IMR-90 (cell line): ENCODE results near the gene CMC1. TPM values are rescaled to one million over a fixed set of nuclear protein-coding genes. Genes with fewer than 3 reads are reported as not detected.

Experiments used
- ATAC-seq: fragments of 200-7000 bp; cut with Tn5 transposase; 2 replicates; pipeline ENCODE4 v1.9.1; 2020; ENCODE audit warnings: low read depth, mild to moderate bottlenecking, moderate library complexity
- BruUV-seq: library from RNA; stranded (reverse); fragments of 400-500 nt; replicated peaks from 2 replicates; lab custom pipeline; 2021; lab: Mats Ljungman, UMichigan
- CTCF ChIA-PET: fragments of 300-600 bp; formaldehyde crosslinking; extraction: SDS; loops from one replicate; lab custom pipeline; 2021; ENCODE audit warnings: antibody characterized with exemption; lab: Yijun Ruan, JAX
- POLR2A ChIA-PET: fragments of 300-600 bp; sonication (Branson Sonifier 250); formaldehyde crosslinking; loops from one replicate; lab custom pipeline; 2022; ENCODE audit warnings: antibody characterized with exemption; ENCODE audit not compliant: unreplicated experiment; lab: Charles Lee
- DNase-seq: peaks from one replicate; pipeline ENCODE4 v3.0.0; 2013
- H2AFZ ChIP-seq: replicated peaks from 2 replicates; pipeline ENCODE3; 2013; ENCODE audit warnings: low read length, mild to moderate bottlenecking; ENCODE audit not compliant: poor library complexity
- H2AK5ac ChIP-seq: 2 replicates; pipeline ENCODE4 v1.6.1; 2013; ENCODE audit warnings: low read depth, low read length, inconsistent platforms
- H2AK9ac ChIP-seq: replicated peaks from 2 replicates; pipeline ENCODE3; 2013; ENCODE audit warnings: mild to moderate bottlenecking, low read depth, low read length, moderate library complexity; ENCODE audit not compliant: poor library complexity
- H2BK120ac ChIP-seq: 2 replicates; pipeline ENCODE4 v1.6.1; 2013; ENCODE audit warnings: low read depth, low read length, inconsistent platforms
- H2BK15ac ChIP-seq: 3 replicates; pipeline ENCODE4 v1.6.1; 2013; ENCODE audit warnings: low read depth, low read length, inconsistent platforms
- H2BK20ac ChIP-seq: 2 replicates; pipeline ENCODE4 v1.6.1; 2013; ENCODE audit warnings: low read depth, mild to moderate bottlenecking, inconsistent platforms, low read length, moderate library complexity
- H2BK5ac ChIP-seq: 2 replicates; pipeline ENCODE4 v1.6.1; 2013; ENCODE audit warnings: mild to moderate bottlenecking, low read depth, low read length, inconsistent platforms; ENCODE audit not compliant: poor library complexity, severe bottlenecking
- H3K14ac ChIP-seq: replicated peaks from 2 replicates; pipeline ENCODE4 v1.6.1; 2013; ENCODE audit warnings: low read depth, low read length, inconsistent platforms
- H3K18ac ChIP-seq: 2 replicates; pipeline ENCODE4 v1.6.1; 2013; ENCODE audit warnings: low read depth, low read length, control low read depth
- H3K23ac ChIP-seq: 2 replicates; pipeline ENCODE4 v1.6.1; 2013; ENCODE audit warnings: low read depth, low read length, inconsistent platforms
- H3K27ac ChIP-seq: 2 replicates; pipeline ENCODE4 v1.5.1; 2013; ENCODE audit warnings: mild to moderate bottlenecking, control low read depth, low read length; ENCODE audit not compliant: insufficient read depth
- H3K27me3 ChIP-seq: 2 replicates; pipeline ENCODE4 v1.6.1; 2013; ENCODE audit warnings: low read length; ENCODE audit not compliant: control insufficient read depth, insufficient read depth
- H3K36me3 ChIP-seq: 2 replicates; pipeline ENCODE4 v1.6.1; 2013; ENCODE audit warnings: low read length, mixed read lengths; ENCODE audit not compliant: control insufficient read depth, insufficient read depth
- H3K4ac ChIP-seq: 2 replicates; pipeline ENCODE4 v1.6.1; 2013; ENCODE audit warnings: low read depth, low read length, inconsistent platforms
- H3K4me1 ChIP-seq: 2 replicates; pipeline ENCODE4 v1.6.1; 2013; ENCODE audit warnings: low read length, mixed read lengths; ENCODE audit not compliant: control insufficient read depth, insufficient read depth
- H3K4me2 ChIP-seq: 2 replicates; pipeline ENCODE4 v1.6.1; 2013; ENCODE audit warnings: low read depth, mild to moderate bottlenecking, control low read depth, low read length, moderate library complexity
- H3K4me3 ChIP-seq: 2 replicates; pipeline ENCODE4 v1.5.1; 2013; ENCODE audit warnings: low read depth, mild to moderate bottlenecking, control low read depth, low read length, moderate library complexity; ENCODE audit not compliant: insufficient read depth
- H3K56ac ChIP-seq: 2 replicates; pipeline ENCODE4 v1.6.1; 2013; ENCODE audit warnings: low read length, inconsistent platforms; ENCODE audit not compliant: insufficient read depth; ENCODE audit errors: extremely low read depth
- H3K79me1 ChIP-seq, 2 experiments: 2 replicates each; pipeline ENCODE4 v1.6.1; 2013; ENCODE audit warnings: low read length in 2 of 2, inconsistent platforms in 1 of 2, low read depth in 1 of 2
- H3K9ac ChIP-seq: 2 replicates; pipeline ENCODE4 v1.6.1; 2013; ENCODE audit warnings: low read depth, low read length, control low read depth
- H3K9me1 ChIP-seq: 2 replicates; pipeline ENCODE4 v1.6.1; 2013; ENCODE audit warnings: low read length, inconsistent platforms; ENCODE audit not compliant: insufficient read depth
- H3K9me3 ChIP-seq: 2 replicates; pipeline ENCODE4 v1.6.1; 2013; ENCODE audit warnings: low read length; ENCODE audit not compliant: control insufficient read depth, insufficient read depth
- H4K20me1 ChIP-seq: 2 replicates; pipeline ENCODE4 v1.6.1; 2013; ENCODE audit warnings: low read length, inconsistent platforms; ENCODE audit not compliant: insufficient read depth
- H4K5ac ChIP-seq: 2 replicates; pipeline ENCODE4 v1.6.1; 2013; ENCODE audit warnings: mild to moderate bottlenecking, low read depth, low read length, control low read depth
- H4K8ac ChIP-seq, 2 experiments: 2 replicates each; pipeline ENCODE4 v1.6.1; 2013; ENCODE audit warnings: low read depth in 2 of 2, low read length in 2 of 2, control low read depth in 1 of 2, inconsistent platforms in 1 of 2
- H4K91ac ChIP-seq: 2 replicates; pipeline ENCODE4 v1.6.1; 2013; ENCODE audit warnings: low read depth, low read length, inconsistent platforms; ENCODE audit not compliant: insufficient read depth
- CEBPB ChIP-seq: IDR thresholded peaks from 2 replicates; pipeline ENCODE4 v1.6.1; 2012; ENCODE audit warnings: low read depth, low read length, improper control_type of control experiment
- CHD1 ChIP-seq: IDR thresholded peaks from 2 replicates; pipeline ENCODE4 v1.6.1; 2012; ENCODE audit warnings: low read depth, low read length, improper control_type of control experiment
- CTCF ChIP-seq: conservative IDR thresholded peaks from 2 replicates; pipeline ENCODE4 v1.5.1; 2012; ENCODE audit warnings: mild to moderate bottlenecking, low read depth, low read length, improper control_type of control experiment
- MAFK ChIP-seq: IDR thresholded peaks from 2 replicates; pipeline ENCODE4 v1.6.1; 2012; ENCODE audit warnings: low read depth, low read length, improper control_type of control experiment
- MAZ ChIP-seq: IDR thresholded peaks from 2 replicates; pipeline ENCODE4 v1.6.1; 2012; ENCODE audit warnings: low read depth, mild to moderate bottlenecking, low read length, improper control_type of control experiment, moderate library complexity, borderline replicate concordance
- MXI1 ChIP-seq: IDR thresholded peaks from 2 replicates; pipeline ENCODE4 v1.6.1; 2012; ENCODE audit warnings: low read depth, mild to moderate bottlenecking, low read length, moderate library complexity, borderline replicate concordance
- NFE2L2 ChIP-seq: fragments of 150-350 bp; IDR thresholded peaks from 2 replicates; pipeline ENCODE4 v1.6.1; 2016; ENCODE audit warnings: low read depth, mild to moderate bottlenecking, low read length
- POLR2A ChIP-seq: IDR thresholded peaks from 2 replicates; pipeline ENCODE4 v1.6.1; 2012; ENCODE audit warnings: mild to moderate bottlenecking, low read depth, low read length
- SMC3 ChIP-seq: fragments of 150-350 bp; IDR thresholded peaks from 2 replicates; pipeline ENCODE4 v1.6.1; 2016; ENCODE audit warnings: low read depth, mild to moderate bottlenecking, antibody characterized with exemption, low read length, moderate library complexity
- WGBS, 2 experiments: methylation state at CpG; one replicate each; pipeline versions ENCODE4 v1.1.5 to v1.1.7; 2013; ENCODE audit warnings: missing lambda C conversion rate in 2 of 2; ENCODE audit not compliant: insufficient read length in 1 of 2; ENCODE audit errors: extremely low coverage in 2 of 2; 5-methylcytosine and 5-hydroxymethylcytosine counted together
- dilution Hi-C: fragments of 300-500 bp; cut with HindIII; formaldehyde crosslinking; loops from one replicate; pipeline ENCODE4 v1.14.3; 2018; ENCODE audit warnings: low sequenced_read_pairs; ENCODE audit not compliant: unreplicated experiment
- in situ Hi-C: fragments of 300-500 bp; cut with MboI; formaldehyde crosslinking; loops from 3 replicates; pipeline ENCODE4 v1.14.3; 2019; ENCODE audit warnings: low sequenced_read_pairs, inconsistent platforms, mixed read lengths
- intact Hi-C: fragments of 100-400 bp; cut with micrococcal nuclease; formaldehyde crosslinking; loops from 2 replicates; pipeline ENCODE4 v1.10.0; 2022
- polyA plus RNA-seq, 3 experiments: library from polyadenylated mRNA; depleted of rRNA; stranded (reverse); fragments of >200 nt; gene quantifications; 2 replicates each; pipeline ENCODE4 v1.2.3, GENCODE V29; 2012; ENCODE audit warnings: low replicate concordance in 1 of 3
- total RNA-seq: library from RNA; depleted of rRNA; stranded (reverse); fragments of >200 nt; gene quantifications from 2 replicates; pipeline ENCODE4 v1.2.3, GENCODE V29; 2012

Gene CMC1
- total and polyA plus RNA-seq, 2 of the 4 experiments (the other 2 are of a cell fraction) = 1.6 to 18.3 TPM

DNA sequence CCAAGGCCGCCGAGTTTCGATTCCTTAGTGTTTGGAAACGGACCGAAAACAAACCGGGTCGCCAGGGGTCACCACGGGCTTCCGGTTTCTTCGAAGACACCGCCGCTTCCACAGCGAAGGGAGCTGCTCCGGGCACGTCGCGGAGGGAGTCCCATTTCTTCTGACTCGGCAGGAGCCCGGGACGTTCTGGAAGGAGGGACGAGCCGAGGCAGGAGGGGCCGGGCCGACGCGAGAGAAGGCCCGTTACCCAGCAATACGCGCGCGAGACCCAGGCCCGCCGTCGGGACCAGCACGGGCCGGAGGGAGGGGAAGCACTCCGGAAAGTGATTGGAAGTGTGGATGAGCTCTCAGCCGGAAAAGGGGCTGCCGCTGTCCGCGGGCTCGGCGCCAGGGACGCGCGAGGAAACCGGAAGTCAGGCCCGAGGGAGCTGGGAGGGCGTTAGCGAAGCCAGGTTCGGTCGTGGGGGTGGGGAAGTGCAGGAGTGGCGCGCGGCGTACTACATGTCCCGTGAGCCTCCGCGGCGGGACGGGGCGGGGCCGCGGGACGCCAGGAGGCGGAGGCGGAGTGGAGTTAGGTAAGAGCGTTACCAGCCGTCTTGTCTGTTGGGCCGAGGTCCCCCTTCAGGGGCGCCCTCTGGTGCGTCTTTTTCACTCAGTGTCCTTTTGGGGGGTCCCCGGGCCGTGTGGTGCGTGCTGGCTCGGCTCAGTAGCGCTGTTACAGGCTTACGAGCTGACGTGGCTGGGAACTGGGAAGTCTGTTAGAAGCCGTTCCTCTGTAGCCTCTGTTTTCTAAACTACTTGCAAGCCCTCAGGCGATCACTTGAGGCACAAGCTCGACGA lies 107.4 kb downstream of the CMC1 start, which contains the start of the genes AZI2 and ZCWPW2:
Gene AZI2 (minus strand): TSS at position 196 of the 840 bp plus-strand sequence. CDS start 8,207 bp downstream, outside the sequence.
Gene ZCWPW2 (plus strand): TSS at position 93 of the 840 bp plus-strand sequence. CDS start 64,348 bp downstream, outside the sequence.
- BruUV-seq = no TSS peak
- CTCF ChIA-PET = interaction anchor here (0.6 to 0.9 kb wide), 2 partner anchors 13 to 112 kb away, joined by 3 read pairs; no protein-coding TSS in a partner anchor

More for the DNA sequence above, 107.4 kb downstream of the CMC1 start, which contains the start of the genes AZI2 and ZCWPW2:
- H4K20me1 ChIP-seq = no peaks in the 10 kb centered on the region; the same call in 1 of the 2 replicates
- peak within 1 kb of the TSS; percentile 71 for H2BK120ac ChIP-seq
- peaks cover 13 to 24% of the 10 kb centered on the region in 2 experiments for H3K79me1 ChIP-seq
- H4K91ac ChIP-seq = peak within 1 kb of the TSS; percentile 69
- peak within 1 kb of the TSS; percentile 88 for H3K56ac ChIP-seq
- peak within 1 kb of the TSS; percentile 96 for H2AFZ ChIP-seq
- H4K5ac ChIP-seq = peak within 1 kb of the TSS; percentile 21
- H3K18ac ChIP-seq = peak within 1 kb of the TSS; percentile 41
- peak within 1 kb of the TSS; percentile 95 for H3K9ac ChIP-seq
- H2BK5ac ChIP-seq = peak within 1 kb of the TSS; percentile 84
- ATAC-seq (peak; percentile 94), DNase-seq (peak; percentile 95)
- H3K23ac ChIP-seq = peak within 1 kb of the TSS; percentile 94
- WGBS, 2 experiments = 1% methylated on average over 40 of the region's 83 CpGs; no CpG with 5 or more reads in 1 of the 2 experiments
- peak within 1 kb of the TSS; percentile 92 for H3K27ac ChIP-seq
- H3K4me3 ChIP-seq = peak within 1 kb of the TSS; percentile 67
- intact Hi-C loops (loop anchor here (10.0 kb wide), 1 partner anchor 1184 kb away; no protein-coding TSS in a partner anchor), in situ Hi-C loops (no loop called here), dilution Hi-C loops (no loop called here)
- peak within 1 kb of the TSS; percentile 93 for H3K4me2 ChIP-seq
- TF ChIP-seq SMC3 = no peak
- TF ChIP-seq NFE2L2 = 0 out of 2 replicates have a peak, but pooled peaks have one; percentile 1
- peak; percentile 78 for TF ChIP-seq POLR2A
- no peak for TF ChIP-seq MAFK
- peak; percentile 68; the same call in 1 of the 2 replicates for TF ChIP-seq CEBPB
- TF ChIP-seq CTCF = peak; percentile 14; the same call in 1 of the 2 replicates
- TF ChIP-seq MXI1 = no peak; the same call in 1 of the 2 replicates
- peak; percentile 81; the same call in 1 of the 2 replicates for TF ChIP-seq MAZ
- TF ChIP-seq CHD1 = peak; percentile 36; the same call in 1 of the 2 replicates
- no peaks in the 10 kb centered on the region for H3K27me3 ChIP-seq
- peak within 1 kb of the TSS; percentile 45; the same call in 2 of the 3 replicates for H2BK15ac ChIP-seq
- peak within 1 kb of the TSS; percentile 71 to 82 for H4K8ac ChIP-seq
- H3K14ac ChIP-seq = peak within 1 kb of the TSS; percentile 93
- peak within 1 kb of the TSS; percentile 88 for H3K4ac ChIP-seq
- peak within 1 kb of the TSS; percentile 9; the same call in 1 of the 2 replicates for H2BK20ac ChIP-seq
- POLR2A ChIA-PET = interaction anchor here (0.5 to 0.8 kb wide), 5 partner anchors 22 to 1656 kb away, joined by 3 to 6 read pairs (median 3); no protein-coding TSS in a partner anchor
- H3K36me3 ChIP-seq = no peaks in the 10 kb centered on the region
- H2AK9ac ChIP-seq = peak within 1 kb of the TSS; percentile 75
- no peaks in the 10 kb centered on the region for H3K9me1 ChIP-seq
- H3K4me1 ChIP-seq = no peaks in the 10 kb centered on the region
- H3K9me3 ChIP-seq = no peaks in the 10 kb centered on the region
- peak within 1 kb of the TSS; percentile 83 for H2AK5ac ChIP-seq
